Measurements from ENCODE around the gene MEA1.
A peak's percentile ranks its signal among the peaks of the same experiment; 100 is the strongest.

Gene MEA1

GRCh38 chr6:42978839-42979522 lies 34.8 kb downstream of the MEA1 start, which contains the start of gene PEX6:
Gene PEX6, minus strand, starts transcription at chr6:42979181. Its CDS starts 31 bp downstream, at chr6:42979150.
- no peak for FAIRE-seq
- TF ChIP-seq, protein P1, sequence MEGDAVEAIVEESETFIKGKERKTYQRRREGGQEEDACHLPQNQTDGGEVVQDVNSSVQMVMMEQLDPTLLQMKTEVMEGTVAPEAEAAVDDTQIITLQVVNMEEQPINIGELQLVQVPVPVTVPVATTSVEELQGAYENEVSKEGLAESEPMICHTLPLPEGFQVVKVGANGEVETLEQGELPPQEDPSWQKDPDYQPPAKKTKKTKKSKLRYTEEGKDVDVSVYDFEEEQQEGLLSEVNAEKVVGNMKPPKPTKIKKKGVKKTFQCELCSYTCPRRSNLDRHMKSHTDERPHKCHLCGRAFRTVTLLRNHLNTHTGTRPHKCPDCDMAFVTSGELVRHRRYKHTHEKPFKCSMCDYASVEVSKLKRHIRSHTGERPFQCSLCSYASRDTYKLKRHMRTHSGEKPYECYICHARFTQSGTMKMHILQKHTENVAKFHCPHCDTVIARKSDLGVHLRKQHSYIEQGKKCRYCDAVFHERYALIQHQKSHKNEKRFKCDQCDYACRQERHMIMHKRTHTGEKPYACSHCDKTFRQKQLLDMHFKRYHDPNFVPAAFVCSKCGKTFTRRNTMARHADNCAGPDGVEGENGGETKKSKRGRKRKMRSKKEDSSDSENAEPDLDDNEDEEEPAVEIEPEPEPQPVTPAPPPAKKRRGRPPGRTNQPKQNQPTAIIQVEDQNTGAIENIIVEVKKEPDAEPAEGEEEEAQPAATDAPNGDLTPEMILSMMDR (IDR thresholded peaks at IDR 0.05; ENCODE audit: insufficient read depth, missing control alignments) = no peak
- DNase-seq (ENCODE audit: insufficient read length, low spot score) = peak; percentile 83

DNA sequence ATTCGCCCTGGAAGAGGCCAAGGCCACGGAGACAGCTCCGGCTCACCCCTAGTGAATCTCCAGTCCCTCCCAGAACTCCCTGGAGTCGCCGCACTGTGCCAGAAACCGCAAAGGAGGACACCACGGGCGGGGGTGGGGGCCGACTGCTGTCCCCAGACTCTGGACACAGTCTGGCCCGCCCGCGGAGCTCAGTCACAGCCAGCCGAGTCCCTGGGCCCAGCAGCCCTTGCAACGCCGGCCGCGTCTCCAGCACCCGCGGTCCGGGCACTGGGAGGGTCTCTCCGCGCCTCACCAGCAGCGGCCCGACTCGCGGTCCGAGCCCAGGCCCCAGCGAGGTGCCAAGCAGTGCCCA lies 35.3 kb downstream of the MEA1 start:
- TF ChIP-seq, protein P1 (IDR thresholded peaks at IDR 0.05; ENCODE audit: insufficient read depth, missing control alignments) = no peak
- DNase-seq (ENCODE audit: insufficient read length, low spot score) (no peak), FAIRE-seq (no peak)

- FAIRE-seq (no peak), DNase-seq (ENCODE audit: insufficient read length, low spot score) (no peak)
- TF ChIP-seq, protein P1 (IDR thresholded peaks at IDR 0.05; ENCODE audit: insufficient read depth, missing control alignments) = no peak
Observed at GRCh38 chr6:42974919-42975505, 38.7 kb downstream of the MEA1 start.

GRCh38 chr6:42973926-42974325 lies 39.8 kb downstream of the MEA1 start:
- DNase-seq (ENCODE audit: insufficient read length, low spot score) (no peak), FAIRE-seq (no peak)
- TF ChIP-seq, protein P1 (IDR thresholded peaks at IDR 0.05; ENCODE audit: insufficient read depth, missing control alignments) = no peak

- no peak for FAIRE-seq
- no peak for DNase-seq (ENCODE audit: insufficient read length, low spot score)
- TF ChIP-seq, protein P1 (IDR thresholded peaks at IDR 0.05; ENCODE audit: insufficient read depth, missing control alignments) = no peak
Observed at GRCh38 chr6:42971746-42972327, 41.9 kb downstream of the MEA1 start.

- TF ChIP-seq, protein P1 (IDR thresholded peaks at IDR 0.05; ENCODE audit: insufficient read depth, missing control alignments) = no peak
- no peak for DNase-seq (ENCODE audit: insufficient read length, low spot score)
- FAIRE-seq = no peak
Observed at GRCh38 chr6:42970871-42971612, 42.7 kb downstream of the MEA1 start.

All from D721Med (cell line).